ENCODE data around the gene SLC1A4.

SLC1A4 gene

GRCh38 chr2:65070856-65071255, 81.7 kb downstream of the SLC1A4 start:
- Histone ChIP-seq H3K4me3 (ENCODE audit: low read depth, low read length) (no peak overlapping the region), H3K36me3 (ENCODE audit: control insufficient read depth in 2 of 2, insufficient read depth in 1 of 2, low read length in 2 of 2) (peaks cover 12 to 66% of the 10 kb centered on the region in 2 experiments), H3K4me1 (ENCODE audit: control insufficient read depth, insufficient read depth, low read length) (peaks cover 7% of the 10 kb centered on the region; the same call in 1 of the 2 replicates), H3K9me3 (ENCODE audit: control insufficient read depth, insufficient read depth, low read depth, low read length) (no peaks in the 10 kb centered on the region), H3K27ac (ENCODE audit: extremely low read depth, low read depth, low read length) (no peak overlapping the region)
- ChIA-PET POLR2A (interaction anchor here (1.0 kb wide), 1 partner anchor 59 kb away, joined by 5 read pairs; the partner anchor contains the start of gene RAB1A), CTCF (interaction anchor here (0.9 to 1.9 kb wide), 4 partner anchors 16 to 158 kb away, joined by 3 to 8 read pairs (median 4); no protein-coding TSS in a partner anchor)
- no peak for TF ChIP-seq ZNF26 (tag by site-specific recombination; IDR thresholded peaks at IDR 0.05)
- TF ChIP-seq ZNF248 (tag by site-specific recombination; IDR thresholded peaks at IDR 0.05), result no peak
- TF ChIP-seq ZSCAN16 (tag by site-specific recombination; IDR thresholded peaks at IDR 0.05), result no peak
- no peak for TF ChIP-seq ZNF449 (tag by site-specific recombination; IDR thresholded peaks at IDR 0.05)
- no peak for TF ChIP-seq ZNF426 (tag by site-specific recombination; IDR thresholded peaks at IDR 0.05)
- TF ChIP-seq ZNF555 (tag by site-specific recombination; conservative IDR thresholded peaks at IDR 0.05), result no peak
- no peak for TF ChIP-seq ZFHX2 (tag by site-specific recombination; conservative IDR thresholded peaks at IDR 0.05)
- no peak for TF ChIP-seq ZNF792 (tag by site-specific recombination; IDR thresholded peaks at IDR 0.05)
- no peak for TF ChIP-seq ZNF626 (tag by site-specific recombination; IDR thresholded peaks at IDR 0.05)
- TF ChIP-seq ZNF645 (tag by site-specific recombination; IDR thresholded peaks at IDR 0.05), result no peak
- TF ChIP-seq ZNF843 (tag by site-specific recombination; IDR thresholded peaks at IDR 0.05), result no peak
- TF ChIP-seq PRDM6 (tag by site-specific recombination; IDR thresholded peaks at IDR 0.05), result no peak
- TF ChIP-seq ZNF169 (tag by site-specific recombination; IDR thresholded peaks at IDR 0.05), result no peak
- TF ChIP-seq PATZ1 (tag by site-specific recombination; IDR thresholded peaks at IDR 0.05), result no peak
- no peak for TF ChIP-seq ZNF704 (tag by site-specific recombination; IDR thresholded peaks at IDR 0.05)
- no peak for TF ChIP-seq ZEB2 (tag by site-specific recombination; IDR thresholded peaks at IDR 0.05)

All from HEK293 (cell line).